ENCODE results near the gene JMJD8.

JMJD8 gene

GRCh38 chr16:637081-638018 lies 46.8 kb downstream of the JMJD8 start:
- Histone ChIP-seq H3K36me3 (ENCODE audit: control insufficient read depth in 1 of 2, insufficient read depth in 2 of 2, low read length in 2 of 2) (peaks cover 0 to 16% of the 10 kb centered on the region in 2 donors), H3K4me1 (ENCODE audit: control insufficient read depth in 1 of 2, insufficient read depth in 2 of 2, low read length in 2 of 2) (peaks cover 0 to 36% of the 10 kb centered on the region in 2 donors), H3K4me3 (ENCODE audit: low read depth in 1 of 2, low read length in 2 of 2) (peak overlapping the region; percentile 74 to 97), H3K27ac (ENCODE audit: low read length) (peak overlapping the region; percentile 92), H3K9me3 (ENCODE audit: control insufficient read depth in 1 of 2, low read length in 2 of 2) (no peaks in the 10 kb centered on the region), H3K27me3 (ENCODE audit: low read depth, low read length) (no peaks in the 10 kb centered on the region)

GRCh38 chr16:636206-637080 lies 47.7 kb downstream of the JMJD8 start, which contains the start of gene METTL26:
TSS of gene METTL26 (minus strand) at chr16:636305. CDS start at chr16:636290, 15 bp downstream.
- Histone ChIP-seq H3K36me3 (ENCODE audit: control insufficient read depth in 1 of 2, insufficient read depth in 2 of 2, low read length in 2 of 2) (peaks cover 0 to 16% of the 10 kb centered on the region in 2 donors), H3K4me3 (ENCODE audit: low read depth in 1 of 2, low read length in 2 of 2) (peak within 1 kb of the TSS; percentile 74 to 97), H3K27me3 (ENCODE audit: low read depth, low read length) (no peaks in the 10 kb centered on the region), H3K9me3 (ENCODE audit: control insufficient read depth in 1 of 2, low read length in 2 of 2) (no peaks in the 10 kb centered on the region), H3K4me1 (ENCODE audit: control insufficient read depth in 1 of 2, insufficient read depth in 2 of 2, low read length in 2 of 2) (peaks cover 0 to 36% of the 10 kb centered on the region in 2 donors), H3K27ac (ENCODE audit: low read length) (peak within 1 kb of the TSS; percentile 92)

- Histone ChIP-seq H3K27ac (ENCODE audit: low read length) (no peak overlapping the region), H3K9me3 (ENCODE audit: control insufficient read depth in 1 of 2, low read length in 2 of 2) (no peaks in the 10 kb centered on the region), H3K4me3 (ENCODE audit: low read depth in 1 of 2, low read length in 2 of 2) (peak overlapping the region; percentile 74 to 97), H3K36me3 (ENCODE audit: control insufficient read depth in 1 of 2, insufficient read depth in 2 of 2, low read length in 2 of 2) (peaks cover 0 to 16% of the 10 kb centered on the region in 2 donors), H3K4me1 (ENCODE audit: control insufficient read depth in 1 of 2, insufficient read depth in 2 of 2, low read length in 2 of 2) (peaks cover 0 to 36% of the 10 kb centered on the region in 2 donors), H3K27me3 (ENCODE audit: low read depth, low read length) (no peaks in the 10 kb centered on the region)
These were observed 48.4 kb downstream of the JMJD8 start for GRCh38 chr16:635573-636205.

GRCh38 chr16:634996-635395 lies 49.1 kb downstream of the JMJD8 start:
- Histone ChIP-seq H3K36me3 (ENCODE audit: control insufficient read depth in 1 of 2, insufficient read depth in 2 of 2, low read length in 2 of 2) (peaks cover 0 to 16% of the 10 kb centered on the region in 2 donors), H3K4me1 (ENCODE audit: control insufficient read depth in 1 of 2, insufficient read depth in 2 of 2, low read length in 2 of 2) (peaks cover 0 to 43% of the 10 kb centered on the region in 2 donors), H3K27ac (ENCODE audit: low read length) (no peak overlapping the region), H3K4me3 (ENCODE audit: low read depth in 1 of 2, low read length in 2 of 2) (peak overlapping the region in 1 of 2 donors; percentile 97), H3K9me3 (ENCODE audit: control insufficient read depth in 1 of 2, low read length in 2 of 2) (no peaks in the 10 kb centered on the region), H3K27me3 (ENCODE audit: low read depth, low read length) (no peaks in the 10 kb centered on the region)

- Histone ChIP-seq H3K4me1 (ENCODE audit: control insufficient read depth in 1 of 2, insufficient read depth in 2 of 2, low read length in 2 of 2) (peaks cover 0 to 48% of the 10 kb centered on the region in 2 donors), H3K9me3 (ENCODE audit: control insufficient read depth in 1 of 2, low read length in 2 of 2) (no peaks in the 10 kb centered on the region), H3K27ac (ENCODE audit: low read length) (no peak overlapping the region), H3K36me3 (ENCODE audit: control insufficient read depth in 1 of 2, insufficient read depth in 2 of 2, low read length in 2 of 2) (peaks cover 0 to 16% of the 10 kb centered on the region in 2 donors), H3K4me3 (ENCODE audit: low read depth in 1 of 2, low read length in 2 of 2) (no peak overlapping the region), H3K27me3 (ENCODE audit: low read depth, low read length) (no peaks in the 10 kb centered on the region)
These were observed 50.0 kb downstream of the JMJD8 start for GRCh38 chr16:634051-634670.

GRCh38 chr16:633336-634050 lies 50.6 kb downstream of the JMJD8 start:
- Histone ChIP-seq H3K27ac (ENCODE audit: low read length) (no peak overlapping the region), H3K4me1 (ENCODE audit: control insufficient read depth in 1 of 2, insufficient read depth in 2 of 2, low read length in 2 of 2) (peaks cover 0 to 48% of the 10 kb centered on the region in 2 donors), H3K27me3 (ENCODE audit: low read depth, low read length) (no peaks in the 10 kb centered on the region), H3K36me3 (ENCODE audit: control insufficient read depth in 1 of 2, insufficient read depth in 2 of 2, low read length in 2 of 2) (peaks cover 0 to 20% of the 10 kb centered on the region in 2 donors), H3K4me3 (ENCODE audit: low read depth in 1 of 2, low read length in 2 of 2) (no peak overlapping the region), H3K9me3 (ENCODE audit: control insufficient read depth in 1 of 2, low read length in 2 of 2) (no peaks in the 10 kb centered on the region)

- peaks cover 0 to 27% of the 10 kb centered on the region in 2 donors for H3K36me3 ChIP-seq (ENCODE audit: control insufficient read depth in 1 of 2, insufficient read depth in 2 of 2, low read length in 2 of 2)
- peaks cover 0 to 43% of the 10 kb centered on the region in 2 donors for H3K4me1 ChIP-seq (ENCODE audit: control insufficient read depth in 1 of 2, insufficient read depth in 2 of 2, low read length in 2 of 2)
- H3K27ac ChIP-seq (ENCODE audit: low read length) = no peak overlapping the region
- no peak overlapping the region for H3K4me3 ChIP-seq (ENCODE audit: low read depth in 1 of 2, low read length in 2 of 2)
- H3K27me3 ChIP-seq (ENCODE audit: low read depth, low read length) = no peaks in the 10 kb centered on the region
- H3K9me3 ChIP-seq (ENCODE audit: control insufficient read depth in 1 of 2, low read length in 2 of 2) = no peaks in the 10 kb centered on the region
These were observed 51.4 kb downstream of the JMJD8 start for GRCh38 chr16:632486-633335.

GRCh38 chr16:631808-632358 lies 52.3 kb downstream of the JMJD8 start:
- H3K36me3 ChIP-seq (ENCODE audit: control insufficient read depth in 1 of 2, insufficient read depth in 2 of 2, low read length in 2 of 2) = peaks cover 0 to 33% of the 10 kb centered on the region in 2 donors
- H3K27me3 ChIP-seq (ENCODE audit: low read depth, low read length) = no peaks in the 10 kb centered on the region
- H3K4me1 ChIP-seq (ENCODE audit: control insufficient read depth in 1 of 2, insufficient read depth in 2 of 2, low read length in 2 of 2) = peaks cover 0 to 37% of the 10 kb centered on the region in 2 donors
- no peak overlapping the region for H3K4me3 ChIP-seq (ENCODE audit: low read depth in 1 of 2, low read length in 2 of 2)
- H3K9me3 ChIP-seq (ENCODE audit: control insufficient read depth in 1 of 2, low read length in 2 of 2) = no peaks in the 10 kb centered on the region
- H3K27ac ChIP-seq (ENCODE audit: low read length) = no peak overlapping the region
